DMS79 (cell line): ENCODE results near the gene R3HDM2.

Experiments
- DNase-seq: peaks from one replicate; lab custom pipeline; 2025; lab: John Stamatoyannopoulos, UW

The R3HDM2 gene

DNA sequence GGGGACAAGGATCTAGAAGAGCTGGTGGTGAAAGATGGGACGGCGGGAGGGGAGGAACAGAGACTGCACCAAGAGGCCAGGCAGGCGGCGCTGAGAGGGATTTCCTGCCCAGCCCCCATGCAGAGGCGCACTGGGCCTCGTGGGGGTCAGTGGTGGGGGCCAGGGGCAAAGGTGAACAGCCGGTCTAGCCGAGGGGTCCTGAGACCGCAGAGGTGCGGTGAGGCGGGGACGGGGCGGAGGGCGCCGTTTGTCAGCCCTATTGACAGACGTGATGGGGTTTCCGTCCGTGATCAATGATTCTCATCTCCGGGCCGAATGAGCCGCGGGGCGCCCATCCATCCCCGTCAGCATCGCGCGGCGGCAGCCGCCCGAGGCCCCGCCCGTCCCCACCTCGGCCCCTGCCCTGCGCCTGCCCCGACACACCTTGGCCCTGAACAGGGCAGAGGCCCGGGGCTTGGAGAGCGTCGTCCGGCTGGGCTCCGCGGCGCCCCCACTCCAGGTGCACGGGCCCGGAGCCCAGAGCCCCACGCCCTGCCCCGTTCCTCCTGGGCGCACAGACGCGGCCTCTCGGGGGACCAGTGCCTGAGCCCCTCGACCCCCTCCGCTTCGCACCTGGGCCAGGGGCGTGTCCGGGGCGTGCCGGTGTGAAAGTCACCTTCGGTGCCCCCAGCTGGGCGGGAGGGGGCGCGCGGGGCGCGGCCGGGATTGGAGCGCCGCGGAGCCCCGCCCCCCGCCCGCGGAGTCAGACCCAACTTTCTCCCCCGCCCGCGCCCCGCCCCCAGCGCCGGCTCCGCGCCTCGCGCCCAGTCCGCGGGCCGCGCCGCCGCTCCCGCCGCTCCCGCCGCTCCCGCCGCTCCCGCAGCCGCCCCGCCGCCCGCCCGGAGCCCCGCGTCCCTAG is 214.6 kb downstream of the R3HDM2 start, which contains the start of gene NXPH4:
NXPH4 (plus strand) TSS at position 781 of the 898 bp plus-strand sequence. CDS start 176 bp downstream, outside the sequence.
- DNase-seq, result no peak

DNA sequence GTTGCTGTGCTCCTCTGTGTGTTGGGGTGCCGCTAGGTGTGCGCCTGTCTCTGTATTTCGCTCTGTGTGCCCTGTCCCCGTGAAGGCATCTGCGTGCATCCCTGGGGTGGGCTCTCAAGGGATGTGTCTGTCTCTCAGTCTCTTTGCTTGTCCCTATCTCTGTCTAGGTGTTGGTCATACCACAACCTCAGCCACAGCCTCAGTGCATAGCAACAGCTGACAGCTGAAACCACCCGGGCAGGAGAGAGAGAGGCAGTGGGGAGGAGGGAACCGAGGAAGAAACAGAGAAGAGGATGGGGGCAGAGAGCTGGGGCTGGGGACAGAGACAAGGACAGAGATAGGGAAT is 215.2 kb downstream of the R3HDM2 start:
- DNase-seq, result no peak

DNA sequence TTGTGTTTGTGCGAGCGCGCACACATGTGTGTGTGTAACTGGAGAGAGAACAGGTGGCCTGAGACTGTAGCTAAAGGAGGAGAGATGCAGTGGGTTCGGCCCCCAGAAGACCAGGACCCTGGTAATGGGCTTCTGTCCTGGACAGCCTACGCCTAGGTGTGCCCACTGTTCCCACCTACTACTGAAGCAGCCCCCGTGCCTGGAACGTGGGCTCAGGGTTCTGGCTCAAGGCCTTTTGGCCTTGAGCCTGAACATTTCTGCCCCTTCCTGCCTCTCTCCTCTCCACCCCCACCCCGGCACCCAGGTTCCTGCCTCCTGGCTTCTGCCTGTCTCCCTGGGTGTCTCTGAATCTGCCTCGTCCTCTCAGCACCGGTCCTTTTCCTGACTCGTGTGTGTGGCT is 215.8 kb downstream of the R3HDM2 start:
- DNase-seq, result no peak

DNA sequence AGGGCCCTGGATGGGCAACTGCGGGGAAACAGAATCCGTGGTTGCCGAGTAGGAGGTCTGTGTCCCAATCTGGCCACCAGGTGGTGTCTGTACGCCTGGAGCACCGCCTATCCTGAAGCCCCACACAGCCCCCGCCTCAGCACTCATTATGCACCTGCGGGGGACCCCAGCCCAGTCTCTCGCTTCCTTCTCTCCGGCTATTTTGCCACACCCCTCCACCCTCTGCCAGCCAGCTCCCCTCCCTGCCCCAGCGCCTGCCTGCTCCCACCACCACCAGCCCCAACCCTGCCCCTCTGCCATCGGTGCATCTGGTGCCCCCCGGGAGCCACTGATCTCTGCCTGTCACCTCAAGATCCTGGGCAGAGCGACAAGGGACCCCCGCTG is 216.5 kb downstream of the R3HDM2 start:
- DNase-seq, result peak; percentile 14

DNA sequence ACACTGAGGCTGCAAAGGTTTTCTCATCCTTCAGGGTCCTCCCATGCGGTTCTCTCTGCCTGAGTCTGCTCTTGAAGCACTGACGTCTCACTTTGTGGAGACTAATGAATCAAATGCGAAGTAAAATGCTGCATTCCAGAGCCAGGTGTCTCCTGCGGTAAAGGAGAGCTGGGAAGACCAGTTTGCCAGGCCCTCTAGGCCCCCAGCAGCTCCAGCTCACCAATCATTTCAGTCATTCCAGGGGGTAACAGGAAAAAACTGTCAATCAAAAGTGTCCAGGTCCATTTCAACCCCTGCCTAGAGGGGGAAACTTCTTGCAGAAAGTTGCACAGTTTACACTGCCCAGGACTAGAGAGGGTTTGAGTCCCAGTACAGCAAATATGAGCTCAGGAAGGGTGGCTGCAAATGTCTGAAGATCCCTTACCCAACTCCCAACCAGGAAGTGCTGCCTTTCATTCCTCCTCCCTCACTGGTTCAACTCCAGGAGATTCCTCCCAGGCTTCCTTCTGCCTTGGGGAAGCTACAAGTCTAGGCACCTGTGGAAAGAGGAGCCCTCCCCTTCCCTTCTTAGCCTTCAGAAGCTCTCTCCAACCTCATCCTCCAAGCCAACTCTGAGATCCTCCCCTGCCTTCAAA is 217.0 kb downstream of the R3HDM2 start:
- DNase-seq, result no peak

DNA sequence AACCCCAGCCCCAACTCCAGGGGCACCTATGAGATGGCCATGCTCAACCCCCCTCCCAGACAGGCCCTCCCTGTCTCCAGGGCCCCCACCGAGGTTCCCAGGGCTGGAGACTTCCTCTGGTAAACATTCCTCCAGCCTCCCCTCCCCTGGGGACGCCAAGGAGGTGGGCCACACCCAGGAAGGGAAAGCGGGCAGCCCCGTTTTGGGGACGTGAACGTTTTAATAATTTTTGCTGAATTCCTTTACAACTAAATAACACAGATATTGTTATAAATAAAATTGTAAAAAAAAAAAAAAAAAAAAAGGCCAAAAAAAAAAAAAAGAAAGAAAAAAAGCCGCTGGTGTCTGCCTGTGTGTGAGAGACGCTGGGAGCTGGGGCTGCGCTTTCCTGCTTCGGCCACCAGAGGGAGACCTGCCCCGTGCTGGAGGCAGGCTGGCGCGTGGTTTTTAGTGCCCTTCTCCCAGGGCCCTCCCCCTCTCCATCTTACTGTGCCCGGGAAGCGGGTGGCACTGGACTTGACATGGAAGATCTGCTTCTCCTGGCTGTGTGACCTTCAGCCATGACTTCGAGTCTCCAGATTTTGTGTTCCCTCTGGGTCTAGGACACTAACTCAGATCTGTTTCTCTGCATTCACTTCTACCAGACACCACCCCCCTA is 217.7 kb downstream of the R3HDM2 start:
- DNase-seq, result peak; percentile 23

DNA sequence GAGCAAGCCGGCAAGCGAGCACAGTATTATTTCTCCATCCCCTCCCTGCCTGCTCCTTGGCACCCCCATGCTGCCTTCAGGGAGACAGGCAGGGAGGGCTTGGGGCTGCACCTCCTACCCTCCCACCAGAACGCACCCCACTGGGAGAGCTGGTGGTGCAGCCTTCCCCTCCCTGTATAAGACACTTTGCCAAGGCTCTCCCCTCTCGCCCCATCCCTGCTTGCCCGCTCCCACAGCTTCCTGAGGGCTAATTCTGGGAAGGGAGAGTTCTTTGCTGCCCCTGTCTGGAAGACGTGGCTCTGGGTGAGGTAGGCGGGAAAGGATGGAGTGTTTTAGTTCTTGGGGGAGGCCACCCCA is 218.2 kb downstream of the R3HDM2 start:
- DNase-seq, result no peak

DNA sequence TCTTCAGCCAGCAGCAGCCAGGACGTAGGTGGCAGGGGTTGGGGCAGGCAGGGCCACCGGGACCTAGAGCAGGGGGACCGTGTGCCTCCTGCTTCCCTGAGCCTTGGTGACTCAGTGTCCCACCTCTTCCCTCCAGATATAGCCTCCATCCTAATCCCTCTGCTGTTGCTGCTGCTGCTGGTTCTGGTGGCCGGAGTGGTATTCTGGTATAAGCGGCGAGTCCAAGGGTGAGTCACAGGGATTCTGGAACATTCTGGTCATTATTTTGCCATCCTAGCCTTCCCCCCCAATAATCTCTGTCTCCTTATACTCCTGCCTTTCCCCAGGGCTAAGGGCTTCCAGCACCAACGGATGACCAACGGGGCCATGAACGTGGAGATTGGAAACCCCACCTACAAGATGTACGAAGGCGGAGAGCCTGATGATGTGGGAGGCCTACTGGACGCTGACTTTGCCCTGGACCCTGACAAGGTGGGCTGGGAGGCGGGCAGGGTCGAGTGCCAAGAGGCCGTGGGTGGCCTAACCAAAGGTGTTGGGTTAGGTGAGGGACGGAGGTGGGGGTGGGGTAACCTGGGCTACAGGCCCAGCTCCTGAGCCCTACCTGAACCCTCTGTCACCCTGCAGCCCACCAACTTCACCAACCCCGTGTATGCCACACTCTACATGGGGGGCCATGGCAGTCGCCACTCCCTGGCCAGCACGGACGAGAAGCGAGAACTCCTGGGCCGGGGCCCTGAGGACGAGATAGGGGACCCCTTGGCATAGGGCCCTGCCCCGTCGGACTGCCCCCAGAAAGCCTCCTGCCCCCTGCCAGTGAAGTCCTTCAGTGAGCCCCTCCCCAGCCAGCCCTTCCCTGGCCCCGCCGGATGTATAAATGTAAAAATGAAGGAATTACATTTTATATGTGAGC is 218.8 kb downstream of the R3HDM2 start:
- no peak for DNase-seq

DNA sequence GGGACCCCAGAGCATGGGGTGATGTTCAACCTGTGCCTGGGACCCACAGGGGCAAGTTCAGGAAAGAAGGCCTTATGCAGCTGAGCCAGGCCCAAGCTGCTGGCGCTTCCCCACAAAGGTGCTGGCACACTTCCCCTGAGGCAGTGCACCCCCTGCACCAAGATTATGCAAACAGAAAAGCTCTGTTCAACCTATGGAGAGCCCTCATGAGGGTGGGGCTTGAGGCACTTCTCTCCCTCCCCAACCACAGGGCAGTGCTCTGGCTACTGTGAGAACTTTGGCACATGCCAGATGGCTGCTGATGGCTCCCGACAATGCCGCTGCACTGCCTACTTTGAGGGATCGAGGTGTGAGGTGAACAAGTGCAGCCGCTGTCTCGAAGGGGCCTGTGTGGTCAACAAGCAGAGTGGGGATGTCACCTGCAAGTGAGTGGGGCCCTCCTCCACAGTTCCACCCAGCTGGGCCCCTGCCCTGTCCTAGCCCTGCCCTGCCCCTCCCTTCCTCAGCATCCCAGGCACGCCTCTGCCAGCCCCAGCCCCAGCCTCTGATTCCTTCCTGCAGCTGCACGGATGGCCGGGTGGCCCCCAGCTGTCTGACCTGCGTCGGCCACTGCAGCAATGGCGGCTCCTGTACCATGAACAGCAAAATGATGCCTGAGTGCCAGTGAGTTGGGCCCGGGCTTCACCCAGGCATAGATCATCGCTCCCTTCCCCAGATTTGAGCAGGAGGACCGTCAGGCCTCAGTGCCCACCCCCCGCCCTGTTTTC is 219.7 kb downstream of the R3HDM2 start:
- DNase-seq, result no peak

DNA sequence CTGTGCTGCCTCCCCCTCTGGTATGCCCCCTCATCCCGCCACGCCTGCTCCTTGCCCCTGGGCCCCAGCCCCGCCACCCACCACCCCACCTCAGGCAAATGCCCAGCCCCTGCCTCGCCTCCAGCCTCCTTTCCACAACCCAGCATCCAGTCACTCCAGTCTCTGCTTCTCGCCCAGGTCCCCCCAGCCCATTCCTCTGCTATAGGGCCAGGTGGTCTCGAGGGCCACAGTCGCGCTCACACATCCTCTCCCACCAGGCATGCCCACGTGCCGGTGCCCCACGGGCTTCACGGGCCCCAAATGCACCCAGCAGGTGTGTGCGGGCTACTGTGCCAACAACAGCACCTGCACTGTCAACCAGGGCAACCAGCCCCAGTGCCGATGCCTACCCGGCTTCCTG is 220.4 kb downstream of the R3HDM2 start:
- DNase-seq, result no peak

DNA sequence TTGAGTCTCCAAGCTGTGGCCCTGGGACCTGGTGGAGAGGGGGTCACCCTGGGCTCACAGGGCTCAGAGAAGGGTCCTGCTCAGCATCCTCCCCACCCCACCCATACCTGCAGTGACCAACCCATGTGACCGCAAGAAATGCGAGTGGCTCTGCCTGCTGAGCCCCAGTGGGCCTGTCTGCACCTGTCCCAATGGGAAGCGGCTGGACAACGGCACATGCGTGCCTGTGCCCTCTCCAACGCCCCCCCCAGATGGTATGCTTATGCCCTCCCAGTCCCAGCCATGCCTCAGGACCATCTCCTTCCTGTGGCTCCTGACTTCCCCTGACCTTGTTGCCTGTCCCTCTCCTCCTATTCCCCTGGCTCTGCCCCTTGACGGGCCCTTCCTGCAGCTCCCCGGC is 220.9 kb downstream of the R3HDM2 start:
- no peak for DNase-seq

DNA sequence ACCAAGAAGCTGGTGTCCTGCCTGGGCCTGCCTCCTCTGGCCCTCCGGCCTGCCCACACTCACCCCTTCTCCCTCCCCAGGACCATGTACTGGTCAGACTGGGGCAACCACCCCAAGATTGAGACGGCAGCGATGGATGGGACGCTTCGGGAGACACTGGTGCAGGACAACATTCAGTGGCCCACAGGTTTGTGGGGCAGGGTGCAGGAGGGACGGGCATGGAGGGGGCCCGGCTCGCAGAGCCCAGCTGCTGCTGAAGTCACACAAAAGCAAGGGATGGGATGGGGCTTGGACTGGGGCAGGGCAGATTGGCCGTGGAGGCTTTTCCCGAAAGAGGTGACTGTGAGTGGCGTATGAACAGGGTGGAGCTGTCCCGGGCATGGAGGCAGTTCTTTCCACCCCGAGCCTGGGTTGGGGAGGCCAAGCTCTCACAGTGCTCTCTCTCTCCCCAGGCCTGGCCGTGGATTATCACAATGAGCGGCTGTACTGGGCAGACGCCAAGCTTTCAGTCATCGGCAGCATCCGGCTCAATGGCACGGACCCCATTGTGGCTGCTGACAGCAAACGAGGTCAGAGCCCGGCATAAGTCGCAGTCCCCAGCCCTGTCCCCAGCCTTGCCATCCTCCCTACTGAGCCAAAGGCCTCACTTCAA is 222.1 kb downstream of the R3HDM2 start:
- no peak for DNase-seq

DNA sequence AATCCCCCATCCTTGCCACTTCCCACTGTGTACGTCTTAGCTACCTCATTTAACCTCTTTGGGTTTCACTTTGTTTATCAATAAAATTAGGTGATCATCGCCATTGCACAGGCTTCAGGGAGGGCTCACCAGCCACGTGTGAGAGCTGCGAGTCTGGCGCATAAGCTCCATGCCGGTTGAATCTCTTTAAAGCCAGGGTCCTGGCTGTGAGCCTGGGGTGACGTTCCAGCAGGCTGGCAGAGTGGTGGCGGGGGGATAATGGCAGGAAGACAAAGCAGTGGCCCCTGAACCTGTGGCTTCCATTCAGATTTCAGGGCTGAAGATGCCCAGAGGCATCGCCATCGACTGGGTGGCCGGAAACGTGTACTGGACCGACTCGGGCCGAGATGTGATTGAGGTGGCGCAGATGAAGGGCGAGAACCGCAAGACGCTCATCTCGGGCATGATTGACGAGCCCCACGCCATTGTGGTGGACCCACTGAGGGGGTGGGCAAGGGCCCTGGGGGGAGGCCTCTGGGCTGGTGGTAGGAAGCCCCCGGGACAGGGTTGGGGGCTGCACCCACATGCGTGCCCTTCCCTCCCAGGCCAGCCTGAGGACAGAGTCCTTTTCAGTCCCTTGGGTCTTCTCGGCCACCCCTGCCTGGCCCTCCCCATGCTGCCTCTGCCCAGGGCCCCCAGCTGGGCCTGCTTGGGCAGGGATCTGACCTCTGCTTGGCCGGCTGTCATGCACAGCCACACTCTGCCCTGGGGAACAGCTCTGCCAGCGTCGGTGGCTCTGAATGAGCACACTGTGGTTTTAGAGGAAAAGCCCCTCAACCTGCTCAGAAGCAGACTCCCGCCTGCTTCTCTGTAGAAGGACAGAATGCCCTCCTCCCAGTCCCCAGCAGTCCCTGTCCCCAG is 222.9 kb downstream of the R3HDM2 start:
- DNase-seq, result no peak

DNA sequence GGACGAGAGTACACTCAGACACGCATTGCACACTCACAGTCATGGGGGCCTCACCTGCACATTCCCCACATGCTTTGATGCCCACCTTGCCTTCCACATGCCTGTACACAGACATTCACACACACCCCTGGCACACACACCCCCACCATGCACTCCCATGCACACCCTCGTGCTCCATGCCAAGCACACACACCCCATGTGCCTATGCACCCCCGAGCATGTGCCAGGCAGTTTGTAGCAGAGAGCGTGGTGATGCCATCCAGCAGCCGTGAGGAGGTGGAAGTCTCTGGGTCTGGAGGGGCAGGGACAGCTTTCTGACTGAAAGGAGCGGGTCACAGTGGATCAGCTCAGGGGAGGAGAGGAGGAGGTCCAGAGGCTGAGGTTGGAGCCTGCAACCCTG is 224.9 kb downstream of the R3HDM2 start:
- DNase-seq, result no peak

DNA sequence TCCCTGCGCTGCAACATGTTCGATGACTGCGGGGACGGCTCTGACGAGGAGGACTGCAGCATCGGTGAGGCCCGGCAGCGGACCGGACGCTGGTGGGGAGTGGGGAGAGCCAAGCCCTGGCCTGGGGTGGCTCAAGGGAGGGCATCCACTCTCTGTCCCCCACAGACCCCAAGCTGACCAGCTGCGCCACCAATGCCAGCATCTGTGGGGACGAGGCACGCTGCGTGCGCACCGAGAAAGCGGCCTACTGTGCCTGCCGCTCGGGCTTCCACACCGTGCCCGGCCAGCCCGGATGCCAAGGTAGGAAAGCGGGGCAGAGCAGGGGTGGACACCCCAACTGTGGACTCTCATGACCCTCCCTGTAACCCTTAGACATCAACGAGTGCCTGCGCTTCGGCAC is 225.7 kb downstream of the R3HDM2 start:
- DNase-seq, result no peak

DNA sequence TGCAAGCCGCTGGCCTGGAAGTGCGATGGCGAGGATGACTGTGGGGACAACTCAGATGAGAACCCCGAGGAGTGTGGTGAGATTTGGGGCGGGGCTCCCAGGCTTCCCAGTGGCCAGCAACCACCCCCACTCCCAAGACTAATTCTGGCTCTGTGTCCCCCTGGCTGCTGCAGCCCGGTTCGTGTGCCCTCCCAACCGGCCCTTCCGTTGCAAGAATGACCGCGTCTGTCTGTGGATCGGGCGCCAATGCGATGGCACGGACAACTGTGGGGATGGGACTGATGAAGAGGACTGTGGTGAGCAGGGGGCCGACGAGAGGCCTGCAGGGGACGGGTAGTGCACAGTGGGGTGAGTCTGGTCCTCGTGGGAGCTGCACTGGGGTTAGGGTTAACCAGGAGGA is 226.4 kb downstream of the R3HDM2 start:
- no peak for DNase-seq

DNA sequence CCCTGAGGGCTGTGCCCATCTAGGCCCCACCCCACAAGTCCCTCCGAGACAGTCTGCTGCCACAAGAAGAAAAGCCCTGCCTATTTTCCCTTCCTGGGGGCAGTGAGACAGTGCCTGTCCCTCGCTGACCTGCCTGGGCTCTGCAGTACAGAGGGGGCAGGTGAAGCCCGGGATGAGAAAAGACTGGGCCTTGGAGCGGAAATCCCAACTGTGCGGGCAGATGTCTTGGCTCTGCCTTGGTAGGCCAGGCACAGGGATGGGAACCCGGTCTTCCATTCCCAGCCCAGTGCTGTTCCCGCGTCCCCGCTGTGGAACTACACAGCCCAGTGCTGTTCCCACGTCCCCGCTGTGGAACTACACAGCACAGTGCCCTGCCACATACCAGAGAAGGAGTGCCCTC is 227.1 kb downstream of the R3HDM2 start:
- no peak for DNase-seq
